ENCODE data around the gene GALM. TPM values are rescaled to one million over a fixed set of nuclear protein-coding genes. Genes with fewer than 3 reads are reported as not detected.

The GALM gene
- total and polyA plus RNA-seq, 9 donors, result 9.8 to 38.7 (median 12.3) TPM

DNA sequence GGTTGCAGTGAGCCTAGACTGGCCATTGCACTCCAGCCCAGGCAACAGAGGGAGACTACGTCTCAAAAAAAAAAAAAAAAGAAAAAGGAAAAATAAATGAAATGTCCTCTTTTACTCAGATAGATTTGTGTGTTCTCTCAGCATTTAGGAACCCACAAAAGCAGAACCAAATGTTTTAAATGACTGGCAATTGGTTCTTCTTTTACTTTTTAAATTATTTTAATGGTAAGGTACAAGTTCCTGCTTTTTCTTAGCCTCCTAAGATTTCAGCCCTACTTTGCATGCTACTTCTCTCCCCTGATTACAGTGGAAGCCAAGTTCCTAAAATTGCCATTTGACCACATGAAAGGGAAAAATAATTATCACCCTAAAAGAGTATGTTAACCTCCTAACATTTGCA, 61.7 kb downstream of the GALM start:
- no peak overlapping the region for H3K27ac ChIP-seq
- H3K27me3 ChIP-seq, result no peaks in the 10 kb centered on the region
- H3K4me1 ChIP-seq (ENCODE audit: insufficient read depth), result no peaks in the 10 kb centered on the region
- TF ChIP-seq CTCF (IDR thresholded peaks at IDR 0.05), result no peak
- no peak for TF ChIP-seq EP300 (IDR thresholded peaks at IDR 0.05)
- no peak for TF ChIP-seq POLR2A (IDR thresholded peaks at IDR 0.05)
- DNase-seq, result no peak
- 90 to 100% (median 97%) methylated on average over 1 of the region's 1 CpG for WGBS, 3 donors
- intact Hi-C loops (cut with DNase I), result loop anchor here in 2 of 4 donors (2.0 to 10.0 kb wide), 3 partner anchors 17 to 143 kb away; partner anchors contain the start of gene HNRNPLL (in 1 of the 2)
- no peaks in the 10 kb centered on the region for H3K9me3 ChIP-seq
- no peaks in the 10 kb centered on the region for H3K36me3 ChIP-seq
- H3K4me3 ChIP-seq, result no peak overlapping the region

DNA sequence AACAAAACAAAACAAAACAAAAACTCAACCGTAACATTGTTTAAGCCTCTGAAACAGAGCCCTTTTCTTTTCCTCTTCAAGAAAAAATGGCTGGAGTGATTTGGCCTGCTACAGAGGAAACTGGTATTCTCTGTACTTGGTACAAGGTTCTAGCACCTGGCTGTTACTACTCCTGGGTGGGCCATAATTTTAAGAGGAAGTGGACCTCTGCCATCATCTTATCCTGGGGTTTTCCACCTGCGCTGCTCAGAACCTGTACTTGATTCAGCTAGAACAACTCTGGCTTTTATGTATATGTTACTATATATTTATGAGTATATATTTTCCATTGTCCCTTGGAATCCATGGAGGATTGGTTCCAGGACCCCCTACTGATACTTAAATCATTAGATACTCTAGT, 62.8 kb downstream of the GALM start:
- H3K4me1 ChIP-seq (ENCODE audit: insufficient read depth), result no peaks in the 10 kb centered on the region
- no peaks in the 10 kb centered on the region for H3K27me3 ChIP-seq
- 53 to 93% (median 55%) methylated on average over 2 of the region's 2 CpGs for WGBS, 3 donors
- DNase-seq, result no peak
- H3K27ac ChIP-seq, result no peak overlapping the region
- no peaks in the 10 kb centered on the region for H3K36me3 ChIP-seq
- intact Hi-C loops (cut with DNase I), result loop anchor here in 2 of 4 donors (2.0 to 10.0 kb wide), 3 partner anchors 16 to 144 kb away; partner anchors contain the start of gene HNRNPLL (in 1 of the 2)
- TF ChIP-seq POLR2A (IDR thresholded peaks at IDR 0.05), result no peak
- no peak for TF ChIP-seq CTCF (IDR thresholded peaks at IDR 0.05)
- no peak for TF ChIP-seq EP300 (IDR thresholded peaks at IDR 0.05)
- H3K4me3 ChIP-seq, result no peak overlapping the region
- no peaks in the 10 kb centered on the region for H3K9me3 ChIP-seq

DNA sequence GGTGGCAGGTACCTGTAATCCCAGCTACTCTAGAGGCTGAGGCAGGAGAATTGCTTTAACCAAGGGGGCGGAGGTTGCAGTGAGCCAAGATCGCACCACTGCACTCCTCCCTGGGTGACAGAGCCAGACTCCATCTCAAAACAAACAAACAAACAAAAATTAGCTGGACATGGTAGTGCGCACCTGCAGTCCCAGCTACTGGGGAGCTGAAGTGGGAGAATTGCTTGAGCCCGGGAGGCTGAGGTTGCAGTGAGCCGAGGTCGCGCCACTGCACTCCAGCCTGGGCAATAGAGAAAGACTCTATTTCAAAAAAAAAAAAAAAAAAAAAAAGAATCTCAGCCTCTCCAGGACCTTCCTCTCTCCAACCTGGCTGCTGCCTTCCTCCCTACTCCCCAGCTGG, 65.2 kb downstream of the GALM start:
- Histone ChIP-seq H3K27ac (no peak overlapping the region), H3K27me3 (no peaks in the 10 kb centered on the region), H3K4me1 (ENCODE audit: insufficient read depth) (no peaks in the 10 kb centered on the region), H3K9me3 (no peaks in the 10 kb centered on the region), H3K4me3 (no peak overlapping the region), H3K36me3 (no peaks in the 10 kb centered on the region)
- TF ChIP-seq EP300 (IDR thresholded peaks at IDR 0.05), result no peak
- TF ChIP-seq POLR2A (IDR thresholded peaks at IDR 0.05), result no peak
- TF ChIP-seq CTCF (IDR thresholded peaks at IDR 0.05), result no peak
- 96 to 99% (median 97%) methylated on average over 7 of the region's 7 CpGs for WGBS, 3 donors
- DNase-seq, result no peak
- intact Hi-C loops (cut with DNase I), result loop anchor here (2.0 to 10.0 kb wide), 5 partner anchors 14 to 416 kb away; no protein-coding TSS in a partner anchor

GRCh38 chr2:38731684-38732221, 65.8 kb downstream of the GALM start:
- DNase-seq, result no peak
- H3K9me3 ChIP-seq, result no peaks in the 10 kb centered on the region
- H3K36me3 ChIP-seq, result no peaks in the 10 kb centered on the region
- TF ChIP-seq CTCF (IDR thresholded peaks at IDR 0.05), result no peak
- no peak for TF ChIP-seq EP300 (IDR thresholded peaks at IDR 0.05)
- no peak for TF ChIP-seq POLR2A (IDR thresholded peaks at IDR 0.05)
- H3K27me3 ChIP-seq, result no peaks in the 10 kb centered on the region
- whole genome bisulfite sequencing, 3 donors, result 89 to 93% (median 93%) methylated on average over 14 of the region's 14 CpGs
- H3K4me3 ChIP-seq, result no peak overlapping the region
- H3K27ac ChIP-seq, result no peak overlapping the region
- H3K4me1 ChIP-seq (ENCODE audit: insufficient read depth), result no peaks in the 10 kb centered on the region
- intact Hi-C loops (cut with DNase I), result loop anchor here (2.0 to 10.0 kb wide), 5 partner anchors 13 to 417 kb away; no protein-coding TSS in a partner anchor
